A549 (cell line): ENCODE results near the gene SPRYD4.

Experiments
- CTCF ChIP-seq: fragments of >200 bp; sonication (Bioruptor Twin); formaldehyde crosslinking; IDR thresholded peaks from 3 replicates; pipeline ENCODE4 v1.5.1; 2016
- MAX ChIP-seq: IDR thresholded peaks from 2 replicates; pipeline ENCODE4 v1.6.1; 2012
- TP53 ChIP-seq: fragments of 250-450 bp; sonication (Bioruptor Pico); IDR thresholded peaks from 2 replicates; pipeline ENCODE4 v1.5.0; 2021; ENCODE audit warnings: mild to moderate bottlenecking, moderate library complexity

- no peak for TF ChIP-seq TP53
- TF ChIP-seq MAX, result no peak
- no peak for TF ChIP-seq CTCF
Measured at GRCh38 chr12:56431288-56431687, 37.1 kb upstream of the SPRYD4 start.
